Right atrium auricular region (tissue), 2 donors: ENCODE data around the gene NUBPL. TPM values are rescaled to one million over a fixed set of nuclear protein-coding genes. Genes with fewer than 3 reads are reported as not detected.
"Not testable (repeated sequence)": the region's sequence is repeated elsewhere in the genome, so short reads cannot be mapped to it uniquely, and the experiment has no call there.

Source experiments
- DNase-seq: peaks from one replicate; pipeline ENCODE4 v3.0.0-alpha.2; 2019; ENCODE audit warnings: low spot score
- H3K27ac ChIP-seq, 2 donors: fragments of 200-600 bp; sonication (generic); 1 replicate in 1 of 2; 2 replicates in 1 of 2; pipeline ENCODE4 v1.5.1; 2016 to 2019
- H3K27me3 ChIP-seq, 2 donors: fragments of 200-600 bp; sonication (generic); one replicate each; pipeline versions ENCODE4 v1.5.1 to v1.6.0; 2017 to 2019
- H3K36me3 ChIP-seq: fragments of 200-600 bp; sonication (generic); one replicate; pipeline ENCODE4 v1.5.1; 2016
- H3K4me1 ChIP-seq, 2 donors: fragments of 200-600 bp; sonication (generic); one replicate each; pipeline versions ENCODE4 v1.5.1 to v1.6.0; 2017 to 2019
- H3K4me3 ChIP-seq, 2 donors: fragments of 200-600 bp; sonication (generic); 1 replicate in 1 of 2; 2 replicates in 1 of 2; pipeline ENCODE4 v1.5.1; 2017 to 2019; ENCODE audit warnings: mild to moderate bottlenecking in 1 of 2, moderate library complexity in 1 of 2
- H3K9me3 ChIP-seq, 2 donors: fragments of 200-600 bp; sonication (generic); one replicate each; pipeline ENCODE4 v1.5.1; 2019
- CTCF ChIP-seq, 2 donors: fragments of 200-600 bp; sonication (generic); IDR thresholded peaks; one replicate each; pipeline ENCODE4 v1.5.1; 2019; ENCODE audit warnings: antibody characterized with exemption in 2 of 2
- total RNA-seq, 2 donors: library from RNA; depleted of rRNA; stranded (reverse); fragments of >200 nt; gene quantifications; one replicate each; pipeline ENCODE4 v1.1.0, GENCODE V29; 2016

NUBPL gene
- total RNA-seq, 2 donors from 2014 or later, result 10.7 to 17.8 TPM

- H3K9me3 ChIP-seq, result peaks cover 9 to 43% of the 10 kb centered on the region in 2 donors
- no peaks in the 10 kb centered on the region for H3K27me3 ChIP-seq
- no peak overlapping the region for H3K4me3 ChIP-seq
- no peaks in the 10 kb centered on the region for H3K36me3 ChIP-seq
- no peaks in the 10 kb centered on the region for H3K4me1 ChIP-seq
- no peak for DNase-seq
- H3K27ac ChIP-seq, result no peak overlapping the region
- TF ChIP-seq CTCF (IDR thresholded peaks at IDR 0.05), result no peak
Measured at GRCh38 chr14:31749275-31749674, 188.1 kb downstream of the NUBPL start.

GRCh38 chr14:31751047-31751446 lies 189.8 kb downstream of the NUBPL start:
- H3K36me3 ChIP-seq, H3K4me3 ChIP-seq, H3K4me1 ChIP-seq, H3K27ac ChIP-seq, DNase-seq, H3K27me3 ChIP-seq: not testable (repeated sequence)
- H3K9me3 ChIP-seq, result peaks cover 9 to 34% of the 10 kb centered on the region in 2 donors

GRCh38 chr14:31752867-31753661 lies 191.9 kb downstream of the NUBPL start:
- Histone ChIP-seq H3K27me3 (no peaks in the 10 kb centered on the region), H3K4me3 (no peak overlapping the region), H3K27ac (no peak overlapping the region), H3K9me3 (peaks cover 9 to 25% of the 10 kb centered on the region in 2 donors), H3K36me3 (no peaks in the 10 kb centered on the region), H3K4me1 (no peaks in the 10 kb centered on the region)
- TF ChIP-seq CTCF (IDR thresholded peaks at IDR 0.05), result no peak
- DNase-seq, result no peak

GRCh38 chr14:31758941-31759340 lies 197.7 kb downstream of the NUBPL start:
- Histone ChIP-seq H3K36me3 (no peaks in the 10 kb centered on the region), H3K27ac (no peak overlapping the region), H3K4me1 (no peaks in the 10 kb centered on the region), H3K27me3 (no peaks in the 10 kb centered on the region), H3K9me3 (no peaks in the 10 kb centered on the region), H3K4me3 (no peak overlapping the region)
- no peak for TF ChIP-seq CTCF (IDR thresholded peaks at IDR 0.05)
- DNase-seq, result no peak

- H3K27me3 ChIP-seq, result no peaks in the 10 kb centered on the region
- TF ChIP-seq CTCF (IDR thresholded peaks at IDR 0.05), result no peak
- H3K27ac ChIP-seq, result no peak overlapping the region
- no peak for DNase-seq
- no peaks in the 10 kb centered on the region for H3K36me3 ChIP-seq
- H3K4me3 ChIP-seq, result no peak overlapping the region
- no peaks in the 10 kb centered on the region for H3K4me1 ChIP-seq
- H3K9me3 ChIP-seq, result no peaks in the 10 kb centered on the region
Measured at GRCh38 chr14:31760277-31760676, 199.1 kb downstream of the NUBPL start.

- Histone ChIP-seq H3K27ac (no peak overlapping the region), H3K36me3 (no peaks in the 10 kb centered on the region), H3K4me1 (no peaks in the 10 kb centered on the region), H3K4me3 (no peak overlapping the region), H3K9me3 (no peaks in the 10 kb centered on the region), H3K27me3 (no peaks in the 10 kb centered on the region)
- TF ChIP-seq CTCF (IDR thresholded peaks at IDR 0.05), result no peak
- DNase-seq, result no peak
Measured at GRCh38 chr14:31761325-31761724, 200.1 kb downstream of the NUBPL start.
